ENCODE results near the gene TMEM273.

TMEM273 gene

DNA sequence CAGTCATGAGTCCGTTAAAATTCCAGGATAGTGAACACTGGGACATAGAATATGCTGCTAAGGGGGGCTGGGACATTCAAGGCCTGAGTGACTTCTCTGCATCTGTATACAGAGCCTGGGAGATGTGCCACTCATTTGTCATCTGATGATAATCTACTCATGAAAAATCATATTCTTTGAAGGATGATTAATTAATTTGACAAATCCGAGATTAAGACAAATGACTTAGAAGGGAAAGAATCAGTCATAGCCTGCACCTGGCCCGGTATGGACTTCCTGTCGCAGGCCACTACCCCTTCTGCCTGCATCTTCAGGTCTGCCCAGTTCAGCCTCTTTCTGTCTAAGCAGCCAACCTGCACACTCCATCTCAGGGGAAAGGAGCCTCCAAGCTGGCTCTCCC is 35.5 kb downstream of the TMEM273 start:
- H4K91ac ChIP-seq (ENCODE audit: low read depth, low read length, poor library complexity) = no peak overlapping the region
- H3K36me3 ChIP-seq (replicated peaks in 1 of 2; ENCODE audit: control insufficient read depth in 2 of 2, insufficient read depth in 2 of 2, low read length in 2 of 2) = no peaks in the 10 kb centered on the region
- H3K27ac ChIP-seq (replicated peaks; ENCODE audit: low read length) = no peak overlapping the region
- no peak overlapping the region for H3K14ac ChIP-seq (ENCODE audit: low read length)
- H2BK120ac ChIP-seq (ENCODE audit: low read depth, low read length) = no peak overlapping the region
- no peak overlapping the region for H2BK15ac ChIP-seq (ENCODE audit: low read length)
- no peak overlapping the region for H4K8ac ChIP-seq (ENCODE audit: low read depth, low read length)
- H3K9me3 ChIP-seq (replicated peaks in 1 of 2; ENCODE audit: control insufficient read depth in 2 of 2, insufficient read depth in 1 of 2, low read depth in 1 of 2, low read length in 2 of 2) = peaks cover 0 to 2% of the 10 kb centered on the region in 2 donors
- no peak overlapping the region for H3K23ac ChIP-seq (ENCODE audit: low read depth, low read length, poor library complexity)
- no peak overlapping the region for H2BK12ac ChIP-seq (ENCODE audit: low read length)
- no peak overlapping the region for H3K4me2 ChIP-seq (ENCODE audit: insufficient read depth, low read length, poor library complexity, severe bottlenecking)
- no peak overlapping the region for H3K18ac ChIP-seq (ENCODE audit: low read length)
- no peak overlapping the region for H3K9ac ChIP-seq (ENCODE audit: low read depth, low read length, poor library complexity)
- WGBS, 2 donors (ENCODE audit: extremely low coverage in 2 of 2, insufficient read length in 2 of 2, insufficient replicate concordance in 1 of 2) = no CpG with 5 or more reads among the region's 4 CpGs
- H3K4me1 ChIP-seq (ENCODE audit: control insufficient read depth in 2 of 2, insufficient read depth in 1 of 2, low read depth in 1 of 2, low read length in 2 of 2) = no peaks in the 10 kb centered on the region
- peaks cover 0 to 16% (median 0%) of the 10 kb centered on the region in 3 experiments for H3K27me3 ChIP-seq (ENCODE audit: control insufficient read depth in 3 of 3, insufficient read depth in 3 of 3, low read depth in 1 of 3, low read length in 3 of 3)
- no peak overlapping the region for H2AFZ ChIP-seq (ENCODE audit: low read length)
- DNase-seq (ENCODE audit: low spot score) = no peak
- H3K4me3 ChIP-seq (ENCODE audit: low read length in 2 of 2) = no peak overlapping the region
- no peak overlapping the region for H3K4ac ChIP-seq (ENCODE audit: low read length)
- no peaks in the 10 kb centered on the region for H3K79me1 ChIP-seq (ENCODE audit: low read depth, low read length)
- no peak overlapping the region for H2AK5ac ChIP-seq (ENCODE audit: low read depth, low read length)
- no peak overlapping the region for H2BK5ac ChIP-seq (ENCODE audit: low read length)

GRCh38 chr10:49152037-49152436 is 36.2 kb downstream of the TMEM273 start:
- no peak overlapping the region for H3K9ac ChIP-seq (ENCODE audit: low read depth, low read length, poor library complexity)
- H4K91ac ChIP-seq (ENCODE audit: low read depth, low read length, poor library complexity) = no peak overlapping the region
- no peak overlapping the region for H3K4ac ChIP-seq (ENCODE audit: low read length)
- H3K27me3 ChIP-seq (ENCODE audit: control insufficient read depth in 3 of 3, insufficient read depth in 3 of 3, low read depth in 1 of 3, low read length in 3 of 3) = peaks cover 0 to 14% (median 0%) of the 10 kb centered on the region in 3 experiments
- no peak for DNase-seq (ENCODE audit: low spot score)
- no peak overlapping the region for H2BK5ac ChIP-seq (ENCODE audit: low read length)
- no peak overlapping the region for H2BK15ac ChIP-seq (ENCODE audit: low read length)
- no peak overlapping the region for H2BK120ac ChIP-seq (ENCODE audit: low read depth, low read length)
- H2BK12ac ChIP-seq (ENCODE audit: low read length) = no peak overlapping the region
- no peak overlapping the region for H3K27ac ChIP-seq (replicated peaks; ENCODE audit: low read length)
- no peak overlapping the region for H2AFZ ChIP-seq (ENCODE audit: low read length)
- H3K18ac ChIP-seq (ENCODE audit: low read length) = no peak overlapping the region
- H3K14ac ChIP-seq (ENCODE audit: low read length) = no peak overlapping the region
- H3K4me2 ChIP-seq (ENCODE audit: insufficient read depth, low read length, poor library complexity, severe bottlenecking) = no peak overlapping the region
- H3K9me3 ChIP-seq (replicated peaks in 1 of 2; ENCODE audit: control insufficient read depth in 2 of 2, insufficient read depth in 1 of 2, low read depth in 1 of 2, low read length in 2 of 2) = peaks cover 0 to 2% of the 10 kb centered on the region in 2 donors
- no peak overlapping the region for H3K4me3 ChIP-seq (ENCODE audit: low read length in 2 of 2)
- no peak overlapping the region for H2AK5ac ChIP-seq (ENCODE audit: low read depth, low read length)
- H3K79me1 ChIP-seq (ENCODE audit: low read depth, low read length) = no peaks in the 10 kb centered on the region
- H3K23ac ChIP-seq (ENCODE audit: low read depth, low read length, poor library complexity) = no peak overlapping the region
- WGBS, 2 donors (ENCODE audit: extremely low coverage in 2 of 2, insufficient read length in 2 of 2, insufficient replicate concordance in 1 of 2) = no CpG with 5 or more reads among the region's 4 CpGs
- H4K8ac ChIP-seq (ENCODE audit: low read depth, low read length) = no peak overlapping the region
- H3K4me1 ChIP-seq (ENCODE audit: control insufficient read depth in 2 of 2, insufficient read depth in 1 of 2, low read depth in 1 of 2, low read length in 2 of 2) = no peaks in the 10 kb centered on the region
- no peaks in the 10 kb centered on the region for H3K36me3 ChIP-seq (replicated peaks in 1 of 2; ENCODE audit: control insufficient read depth in 2 of 2, insufficient read depth in 2 of 2, low read length in 2 of 2)

DNA sequence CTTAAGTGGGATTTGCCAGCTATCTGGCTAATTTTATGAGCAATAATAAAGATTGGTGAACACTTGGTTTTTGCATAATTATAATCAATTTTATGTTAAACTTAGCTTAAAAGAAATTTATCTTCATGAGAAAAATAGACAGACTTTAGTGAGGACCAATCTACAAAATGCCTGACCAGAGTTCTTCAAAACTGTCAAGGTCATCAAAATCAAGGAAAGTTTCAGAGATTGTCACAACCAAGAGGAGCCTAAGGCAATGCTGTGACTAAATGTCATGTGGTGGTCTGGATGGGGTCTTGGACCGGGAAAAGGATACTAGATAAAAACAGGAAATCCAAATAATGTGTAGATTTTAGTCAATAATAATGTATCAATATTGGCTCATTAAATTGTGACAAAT is 36.7 kb downstream of the TMEM273 start:
- no peak overlapping the region for H2BK12ac ChIP-seq (ENCODE audit: low read length)
- no peak overlapping the region for H3K14ac ChIP-seq (ENCODE audit: low read length)
- H3K27me3 ChIP-seq (ENCODE audit: control insufficient read depth in 3 of 3, insufficient read depth in 3 of 3, low read depth in 1 of 3, low read length in 3 of 3) = peaks cover 0 to 12% (median 0%) of the 10 kb centered on the region in 3 experiments
- H3K27ac ChIP-seq (replicated peaks; ENCODE audit: low read length) = no peak overlapping the region
- no peak overlapping the region for H2BK5ac ChIP-seq (ENCODE audit: low read length)
- H3K4ac ChIP-seq (ENCODE audit: low read length) = no peak overlapping the region
- no peak overlapping the region for H3K4me2 ChIP-seq (ENCODE audit: insufficient read depth, low read length, poor library complexity, severe bottlenecking)
- H3K4me3 ChIP-seq (ENCODE audit: low read length in 2 of 2) = no peak overlapping the region
- H3K9ac ChIP-seq (ENCODE audit: low read depth, low read length, poor library complexity) = no peak overlapping the region
- no peak overlapping the region for H3K18ac ChIP-seq (ENCODE audit: low read length)
- no peak overlapping the region for H4K8ac ChIP-seq (ENCODE audit: low read depth, low read length)
- no CpG with 5 or more reads among the region's 1 CpG for WGBS, 2 donors (ENCODE audit: extremely low coverage in 2 of 2, insufficient read length in 2 of 2, insufficient replicate concordance in 1 of 2)
- DNase-seq (ENCODE audit: low spot score) = no peak
- H2BK15ac ChIP-seq (ENCODE audit: low read length) = no peak overlapping the region
- no peak overlapping the region for H2BK120ac ChIP-seq (ENCODE audit: low read depth, low read length)
- no peaks in the 10 kb centered on the region for H3K36me3 ChIP-seq (replicated peaks in 1 of 2; ENCODE audit: control insufficient read depth in 2 of 2, insufficient read depth in 2 of 2, low read length in 2 of 2)
- no peak overlapping the region for H3K23ac ChIP-seq (ENCODE audit: low read depth, low read length, poor library complexity)
- H2AFZ ChIP-seq (ENCODE audit: low read length) = no peak overlapping the region
- H3K79me1 ChIP-seq (ENCODE audit: low read depth, low read length) = no peaks in the 10 kb centered on the region
- no peak overlapping the region for H2AK5ac ChIP-seq (ENCODE audit: low read depth, low read length)
- H3K4me1 ChIP-seq (ENCODE audit: control insufficient read depth in 2 of 2, insufficient read depth in 1 of 2, low read depth in 1 of 2, low read length in 2 of 2) = no peaks in the 10 kb centered on the region
- no peak overlapping the region for H4K91ac ChIP-seq (ENCODE audit: low read depth, low read length, poor library complexity)
- peaks cover 0 to 2% of the 10 kb centered on the region in 2 donors for H3K9me3 ChIP-seq (replicated peaks in 1 of 2; ENCODE audit: control insufficient read depth in 2 of 2, insufficient read depth in 1 of 2, low read depth in 1 of 2, low read length in 2 of 2)

- Histone ChIP-seq H2BK15ac (ENCODE audit: low read length) (no peak overlapping the region), H2BK120ac (ENCODE audit: low read depth, low read length) (no peak overlapping the region), H3K36me3 (replicated peaks in 1 of 2; ENCODE audit: control insufficient read depth in 2 of 2, insufficient read depth in 2 of 2, low read length in 2 of 2) (no peaks in the 10 kb centered on the region), H3K14ac (ENCODE audit: low read length) (no peak overlapping the region), H3K18ac (ENCODE audit: low read length) (no peak overlapping the region), H3K4me3 (ENCODE audit: low read length in 2 of 2) (no peak overlapping the region), H3K27ac (replicated peaks; ENCODE audit: low read length) (no peak overlapping the region), H3K23ac (ENCODE audit: low read depth, low read length, poor library complexity) (no peak overlapping the region), H3K4me2 (ENCODE audit: insufficient read depth, low read length, poor library complexity, severe bottlenecking) (no peak overlapping the region), H2BK5ac (ENCODE audit: low read length) (no peak overlapping the region), H3K9ac (ENCODE audit: low read depth, low read length, poor library complexity) (no peak overlapping the region), H2AFZ (ENCODE audit: low read length) (no peak overlapping the region), H2AK5ac (ENCODE audit: low read depth, low read length) (no peak overlapping the region), H3K9me3 (replicated peaks in 1 of 2; ENCODE audit: control insufficient read depth in 2 of 2, insufficient read depth in 1 of 2, low read depth in 1 of 2, low read length in 2 of 2) (peaks cover 0 to 2% of the 10 kb centered on the region in 2 donors), H4K91ac (ENCODE audit: low read depth, low read length, poor library complexity) (no peak overlapping the region), H4K8ac (ENCODE audit: low read depth, low read length) (no peak overlapping the region), H3K79me1 (ENCODE audit: low read depth, low read length) (no peaks in the 10 kb centered on the region), H3K4ac (ENCODE audit: low read length) (no peak overlapping the region), H2BK12ac (ENCODE audit: low read length) (no peak overlapping the region), H3K4me1 (ENCODE audit: control insufficient read depth in 2 of 2, insufficient read depth in 1 of 2, low read depth in 1 of 2, low read length in 2 of 2) (no peaks in the 10 kb centered on the region), H3K27me3 (ENCODE audit: control insufficient read depth in 3 of 3, insufficient read depth in 3 of 3, low read depth in 1 of 3, low read length in 3 of 3) (peaks cover 0 to 11% (median 0%) of the 10 kb centered on the region in 3 experiments)
- no CpG with 5 or more reads among the region's 2 CpGs for WGBS, 2 donors (ENCODE audit: extremely low coverage in 2 of 2, insufficient read length in 2 of 2, insufficient replicate concordance in 1 of 2)
- no peak for DNase-seq (ENCODE audit: low spot score)
Measured at GRCh38 chr10:49151025-49151445, 37.2 kb downstream of the TMEM273 start.

All from neuronal stem cell (in vitro differentiated cells).